ENCODE results near the gene PNKP.
A peak's percentile ranks its signal among the peaks of the same experiment; 100 is the strongest.

Gene PNKP

DNA sequence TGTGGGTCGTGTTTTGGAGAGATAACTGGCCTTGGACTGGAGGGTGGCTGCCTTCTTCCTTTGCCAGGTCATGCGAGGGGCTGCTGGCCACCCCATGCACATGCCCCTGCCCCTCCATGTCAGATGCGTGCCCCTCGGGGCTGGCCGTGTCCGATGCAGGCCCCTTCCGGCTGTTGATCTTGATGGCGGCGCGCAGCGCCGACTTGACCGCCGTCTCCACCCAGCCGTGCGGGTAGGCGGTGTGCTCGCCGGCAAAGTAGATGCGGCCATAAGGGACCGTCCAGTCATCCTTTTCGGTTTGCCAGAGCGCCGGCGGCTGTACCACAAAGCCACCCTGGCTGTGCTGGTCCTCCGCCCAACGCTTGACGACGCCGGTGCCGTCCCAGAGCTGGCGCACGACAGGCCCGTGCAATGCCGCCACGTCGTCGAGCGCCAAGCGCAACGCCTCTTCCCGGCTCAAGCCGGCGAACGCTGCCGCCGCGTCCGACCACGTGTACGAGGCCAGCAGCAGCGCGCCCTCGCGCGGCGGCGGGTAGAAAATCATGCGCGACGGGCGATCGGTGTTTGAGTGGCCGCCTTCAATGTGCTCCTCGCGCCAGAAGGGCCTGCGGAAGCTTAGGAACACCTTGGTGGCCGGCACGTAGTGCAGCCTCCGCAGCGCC, 22.4 kb upstream of the PNKP start:
- DNase-seq = peak; percentile 80 to 82

DNA sequence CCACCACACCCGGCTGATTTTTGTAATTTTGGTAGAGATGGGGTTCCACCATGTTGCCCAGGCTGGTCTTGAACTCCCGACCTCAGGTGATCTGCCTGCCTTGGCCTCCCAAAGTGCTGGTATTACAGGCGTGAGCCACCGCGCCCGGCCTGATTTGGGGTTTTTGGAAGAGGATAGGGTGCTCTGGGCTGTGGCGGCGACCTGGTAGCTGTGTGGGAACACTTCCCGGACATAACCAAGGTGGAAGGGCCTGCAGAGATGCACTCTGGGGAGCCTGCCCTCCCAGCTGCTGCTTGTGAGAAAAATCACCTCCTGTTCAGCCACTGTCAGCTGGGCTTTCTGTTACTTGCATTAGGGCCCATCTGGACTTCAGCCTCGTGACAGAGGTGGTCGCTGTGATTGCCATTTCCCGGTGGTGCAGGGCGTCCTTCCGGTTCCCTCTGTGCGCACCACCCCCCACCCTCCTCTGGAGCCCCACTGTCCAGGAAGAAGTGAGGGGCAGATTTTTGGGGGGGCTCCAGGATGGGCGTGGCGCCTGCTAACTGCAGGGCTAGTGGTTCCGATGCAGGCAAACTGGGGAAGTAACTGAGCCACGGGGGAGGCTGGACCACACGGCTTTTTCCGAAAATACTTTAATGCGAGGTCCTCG, 21.8 kb upstream of the PNKP start:
- no peak for DNase-seq

DNA sequence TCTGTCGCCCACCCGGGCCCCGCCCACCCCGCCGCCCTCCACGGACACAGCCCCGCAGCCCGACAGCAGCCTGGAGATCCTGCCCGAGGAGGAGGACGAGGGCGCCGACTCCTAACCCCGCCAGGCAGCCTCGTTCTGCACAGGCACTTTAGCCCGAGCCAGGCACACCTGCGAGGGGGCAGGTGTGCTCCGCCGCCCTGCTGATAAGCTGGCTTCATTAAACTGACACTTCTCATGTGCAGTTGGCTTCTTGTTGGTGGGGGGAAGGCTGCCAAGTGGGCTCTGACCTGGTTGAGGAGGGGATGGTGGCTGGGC, 21.1 kb upstream of the PNKP start:
- DNase-seq = no peak

DNA sequence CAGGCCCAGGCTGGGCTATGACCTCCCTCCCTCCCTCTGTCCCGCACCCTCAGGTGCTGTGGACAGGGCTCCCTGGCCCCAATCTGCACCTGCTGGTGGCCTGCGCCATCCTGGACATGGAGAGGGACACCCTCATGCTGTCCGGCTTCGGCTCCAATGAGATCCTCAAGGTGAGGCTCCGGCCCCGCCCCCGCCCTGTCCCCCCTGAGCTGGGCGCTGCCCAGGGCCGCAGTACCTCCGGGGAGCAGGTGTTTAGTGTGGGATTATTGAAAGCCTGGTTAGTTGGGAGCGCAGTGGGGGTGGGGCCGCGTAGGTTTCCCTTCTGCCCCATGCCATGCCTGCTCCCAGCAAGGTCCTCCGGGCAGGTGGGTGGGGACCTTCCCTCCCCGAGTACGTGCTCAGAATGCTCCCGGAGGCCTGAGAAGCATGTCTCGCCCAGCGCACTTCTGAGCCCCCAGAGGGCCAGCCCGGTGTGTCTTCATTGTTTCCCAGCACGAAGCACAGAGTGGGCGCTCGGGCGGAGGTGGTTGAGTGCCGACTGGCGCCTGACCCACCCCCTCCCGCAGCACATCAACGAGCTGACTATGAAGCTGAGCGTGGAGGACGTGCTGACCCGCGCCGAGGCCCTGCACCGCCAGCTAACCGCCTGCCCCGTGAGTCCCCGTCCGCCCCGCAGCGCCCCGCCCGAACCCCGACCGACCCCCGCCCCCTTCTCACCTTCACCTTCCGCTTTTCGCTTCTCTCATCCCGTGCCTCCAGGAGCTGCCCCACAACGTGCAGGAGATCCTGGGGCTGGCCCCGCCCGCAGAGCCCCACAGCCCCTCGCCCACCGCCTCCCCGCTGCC, 20.5 kb upstream of the PNKP start:
- DNase-seq = no peak

DNA sequence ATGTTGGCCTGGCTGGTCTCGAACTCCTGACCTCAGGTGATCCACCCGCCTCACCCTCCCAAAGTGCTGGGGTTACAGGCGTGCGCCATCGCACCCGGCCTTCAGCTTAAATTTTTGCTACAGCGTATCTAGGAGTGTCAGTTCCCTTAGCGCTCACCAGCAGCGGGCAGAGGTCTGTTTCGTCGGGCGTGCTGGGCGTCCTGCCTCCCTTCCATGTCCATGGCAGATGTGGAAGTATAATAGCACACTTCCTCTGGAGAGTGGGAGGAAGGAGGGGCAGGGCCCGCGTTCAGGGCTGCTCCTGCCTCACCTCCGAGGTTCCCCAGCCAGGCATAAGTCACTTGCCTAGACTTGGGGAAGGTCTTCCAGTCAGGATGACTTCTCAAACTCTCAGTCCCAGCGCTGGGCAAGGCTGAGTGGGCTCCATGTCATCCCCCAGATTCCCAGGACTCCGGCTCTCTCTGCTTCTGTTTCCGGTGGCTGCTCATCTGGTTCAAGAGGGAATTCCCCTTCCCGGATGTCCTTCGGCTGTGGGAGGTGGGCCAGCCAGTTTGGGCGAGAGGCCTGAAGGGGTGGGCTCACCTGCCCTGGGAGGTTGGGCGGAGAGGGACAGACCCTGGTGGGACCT, 19.8 kb upstream of the PNKP start:
- no peak for DNase-seq

DNA sequence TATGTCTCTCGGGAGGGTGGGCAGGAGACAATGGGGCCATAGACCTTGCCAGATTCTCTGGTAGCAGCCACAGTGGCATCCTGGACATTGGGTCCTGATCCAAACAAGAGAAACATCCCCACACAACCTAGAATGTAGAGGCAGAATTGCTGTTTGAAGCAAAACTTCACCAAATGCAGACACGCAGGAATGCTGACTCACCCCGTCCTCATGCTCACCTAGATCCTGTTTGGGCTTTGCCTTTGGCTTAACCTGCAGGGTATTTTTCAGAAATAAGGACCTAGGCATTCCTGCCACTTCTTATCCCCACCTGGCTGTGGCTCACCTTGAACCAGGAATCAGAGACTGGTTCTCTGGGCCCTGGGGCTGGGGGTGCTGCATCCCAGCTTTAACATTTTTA, 17.4 kb upstream of the PNKP start:
- no peak for DNase-seq

DNA sequence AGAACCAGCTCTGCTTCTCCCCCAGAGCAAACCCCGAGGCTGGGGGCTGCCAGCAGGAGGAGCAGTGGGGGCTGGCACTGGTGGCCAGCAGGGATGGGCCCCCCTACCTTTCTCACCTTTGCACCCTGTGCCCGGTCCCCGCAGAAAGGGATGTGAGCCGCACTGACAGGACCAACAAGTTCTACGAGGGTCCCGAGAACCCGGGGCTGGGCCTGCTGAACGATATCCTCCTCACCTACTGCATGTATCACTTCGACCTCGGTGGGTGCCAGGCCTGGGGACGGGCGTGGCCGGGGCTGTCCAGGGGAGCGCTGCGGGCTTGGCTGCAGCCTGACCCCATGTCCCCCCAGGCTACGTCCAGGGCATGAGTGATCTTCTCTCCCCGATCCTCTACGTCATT, 16.7 kb upstream of the PNKP start:
- no peak for DNase-seq

DNA sequence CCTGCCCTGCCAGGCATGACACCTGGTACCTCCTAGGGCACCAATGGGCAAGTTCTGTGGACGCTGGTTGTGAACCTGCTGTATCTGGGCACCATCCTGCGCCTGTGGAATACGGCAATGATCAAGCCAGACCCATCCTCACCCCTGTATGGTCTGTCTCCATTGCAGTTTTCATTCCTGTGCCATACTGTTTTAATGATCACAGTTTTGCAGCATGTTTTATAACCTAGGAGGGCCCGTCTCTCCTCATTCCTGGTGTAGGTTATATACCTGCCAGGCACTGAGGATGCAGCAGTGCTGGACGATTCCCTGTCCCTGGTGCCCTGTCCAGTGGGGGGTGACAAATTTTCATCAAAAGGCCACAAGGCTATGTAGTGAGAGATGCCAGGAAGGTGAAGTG, 15.7 kb upstream of the PNKP start:
- no peak for DNase-seq

DNA sequence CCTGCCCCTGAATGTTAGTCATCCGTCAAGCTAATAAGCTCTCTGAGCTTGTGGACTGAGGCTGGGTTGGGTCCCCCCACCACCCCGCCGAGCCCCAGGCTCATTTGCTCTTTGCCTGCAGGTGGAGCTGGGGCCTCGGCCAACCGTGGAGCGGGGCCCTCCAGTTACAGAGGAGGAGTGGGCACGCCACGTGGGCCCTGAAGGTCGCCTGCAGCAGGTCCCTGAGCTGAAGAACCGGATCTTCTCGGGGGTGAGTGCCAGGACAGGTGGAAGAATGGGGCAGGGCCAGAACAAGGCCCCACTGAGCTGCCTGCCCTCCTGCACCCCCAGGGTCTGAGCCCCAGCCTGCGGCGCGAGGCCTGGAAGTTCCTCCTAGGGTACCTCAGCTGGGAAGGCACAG, 15.3 kb upstream of the PNKP start:
- no peak for DNase-seq

DNA sequence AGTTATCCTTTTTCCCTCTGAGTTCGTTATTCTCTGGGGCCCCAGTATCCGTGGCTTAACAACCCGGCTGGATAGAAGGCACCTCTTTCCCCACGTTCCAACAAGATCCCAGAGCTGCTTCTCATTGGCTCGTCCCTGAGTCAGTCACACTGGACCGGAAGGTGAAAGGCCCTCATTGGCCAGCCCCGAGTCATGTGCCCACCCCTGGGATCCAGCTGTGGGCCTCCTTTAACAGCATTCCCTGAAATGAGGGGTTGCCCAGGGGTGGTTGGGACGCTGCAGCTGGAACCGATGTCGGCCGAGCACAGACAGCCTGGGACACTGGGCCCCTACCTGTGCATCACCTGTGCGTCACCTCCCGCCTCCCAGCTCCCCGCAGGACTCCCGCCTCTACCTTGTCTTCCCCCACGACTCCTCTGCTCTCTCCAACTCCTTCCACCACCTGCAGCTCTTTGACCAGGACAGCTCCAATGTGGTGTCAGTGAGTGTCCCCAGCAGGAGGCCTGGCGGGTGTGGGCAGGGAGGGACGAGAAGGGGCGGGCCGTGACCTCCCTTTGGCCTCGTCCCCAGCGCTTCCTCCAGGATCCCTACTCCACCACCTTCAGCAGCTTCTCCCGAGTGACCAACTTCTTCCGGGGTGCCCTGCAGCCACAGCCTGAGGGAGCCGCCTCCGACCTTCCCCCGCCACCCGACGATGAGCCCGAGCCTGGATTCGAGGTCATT, 14.5 kb upstream of the PNKP start:
- DNase-seq = no peak

DNA sequence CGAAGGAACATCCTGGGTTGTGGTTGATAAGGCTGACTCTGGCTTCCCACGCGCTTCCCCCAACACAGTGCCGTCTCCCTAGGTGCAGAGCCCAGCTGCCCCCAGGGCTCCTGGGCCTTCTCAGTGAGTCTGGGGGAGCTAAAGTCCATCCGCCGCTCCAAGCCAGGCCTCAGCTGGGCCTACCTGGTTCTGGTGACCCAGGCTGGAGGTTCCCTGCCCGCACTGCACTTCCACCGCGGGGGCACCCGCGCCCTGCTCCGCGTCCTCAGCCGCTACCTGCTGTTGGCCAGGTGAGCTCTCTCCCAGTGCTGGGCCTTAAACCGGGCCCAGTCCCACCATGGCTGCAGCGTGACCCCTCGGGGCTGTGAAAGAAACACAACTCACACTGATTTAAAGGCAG, 13.8 kb upstream of the PNKP start:
- DNase-seq = no peak

DNA sequence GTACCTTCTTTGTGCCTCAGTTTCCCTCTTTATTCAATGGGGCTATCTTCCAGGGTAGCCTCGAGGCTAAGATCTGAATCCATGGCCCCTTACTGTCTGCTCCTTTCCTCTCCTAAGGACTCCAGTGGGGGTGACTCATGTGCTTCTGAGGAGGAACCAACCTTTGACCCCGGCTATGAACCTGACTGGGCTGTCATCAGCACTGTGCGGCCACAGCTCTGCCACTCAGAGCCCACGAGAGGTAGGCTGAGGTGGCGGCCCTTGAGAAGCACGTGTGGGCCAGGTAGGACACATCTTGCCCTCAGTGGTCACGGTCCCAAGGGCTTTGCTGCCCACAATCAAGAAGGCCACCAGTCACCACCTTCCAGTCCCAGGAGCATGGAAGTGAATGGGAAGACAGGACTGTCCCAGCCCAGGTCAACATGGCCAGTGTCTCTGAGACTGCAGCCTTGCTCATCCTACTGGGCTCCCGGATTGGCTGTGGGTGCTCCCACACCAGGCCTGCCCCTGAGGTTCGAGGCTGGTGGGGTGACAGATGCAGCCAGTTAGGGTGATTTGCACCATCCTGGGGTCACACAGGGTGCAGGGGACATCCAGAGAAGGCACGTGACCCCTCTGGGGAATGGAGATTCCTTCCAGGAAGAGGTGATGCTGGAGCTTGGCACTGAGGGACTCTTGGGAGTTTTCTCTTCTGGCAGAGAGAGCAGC, 12.9 kb upstream of the PNKP start:
- no peak for DNase-seq

DNA sequence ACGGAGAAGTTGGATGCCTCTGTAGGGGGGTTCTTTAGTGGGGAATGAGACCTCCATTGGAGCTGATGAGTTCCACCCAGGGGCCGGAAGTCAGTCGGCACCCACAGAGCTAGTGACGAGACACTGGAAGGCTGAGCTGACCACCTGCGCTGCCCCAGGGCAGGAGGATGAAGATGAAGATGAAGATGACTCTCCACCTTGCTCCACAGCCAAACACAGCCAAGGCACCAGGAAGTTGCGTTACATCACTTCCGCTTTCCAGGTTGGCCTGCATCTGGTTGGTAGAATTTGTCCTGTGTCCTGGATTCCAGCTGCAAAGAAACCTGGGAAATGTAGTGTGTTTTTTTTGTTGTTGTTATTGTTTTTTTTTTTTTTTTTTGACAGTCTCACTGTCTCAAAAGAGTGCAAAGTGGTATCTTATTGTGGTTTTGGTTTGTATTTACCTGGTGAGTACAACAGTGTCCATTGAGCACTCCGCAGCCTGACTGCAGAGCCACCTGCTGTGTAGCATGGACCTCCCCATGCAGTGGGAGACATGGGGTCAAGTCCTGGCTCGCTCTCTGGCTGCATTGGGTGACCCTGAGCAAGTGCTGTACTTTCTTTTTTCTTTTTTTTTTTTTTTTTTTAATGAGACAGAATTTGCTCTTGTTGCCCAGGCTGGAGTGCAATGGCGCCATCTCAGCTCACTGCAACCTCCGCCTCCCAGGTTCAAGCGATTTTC, 12.0 kb upstream of the PNKP start:
- peak; percentile 49 to 55 for DNase-seq

DNA sequence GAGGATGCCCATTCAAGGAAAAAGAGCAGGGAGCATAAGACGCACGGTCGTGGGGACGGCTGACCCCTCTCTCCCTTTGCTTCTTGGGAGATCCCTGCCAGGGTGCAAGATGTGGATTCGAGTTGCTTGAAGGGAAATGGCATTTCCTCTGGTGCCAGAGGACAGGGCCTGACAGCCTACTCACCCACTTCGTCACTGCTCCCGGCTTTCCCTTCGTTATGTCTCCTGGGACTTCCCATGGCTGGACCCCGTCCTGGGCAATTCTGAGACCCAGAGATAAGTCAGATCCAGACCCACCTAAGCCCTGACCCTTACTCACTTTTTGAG, 11.3 kb upstream of the PNKP start:
- no peak for DNase-seq

DNA sequence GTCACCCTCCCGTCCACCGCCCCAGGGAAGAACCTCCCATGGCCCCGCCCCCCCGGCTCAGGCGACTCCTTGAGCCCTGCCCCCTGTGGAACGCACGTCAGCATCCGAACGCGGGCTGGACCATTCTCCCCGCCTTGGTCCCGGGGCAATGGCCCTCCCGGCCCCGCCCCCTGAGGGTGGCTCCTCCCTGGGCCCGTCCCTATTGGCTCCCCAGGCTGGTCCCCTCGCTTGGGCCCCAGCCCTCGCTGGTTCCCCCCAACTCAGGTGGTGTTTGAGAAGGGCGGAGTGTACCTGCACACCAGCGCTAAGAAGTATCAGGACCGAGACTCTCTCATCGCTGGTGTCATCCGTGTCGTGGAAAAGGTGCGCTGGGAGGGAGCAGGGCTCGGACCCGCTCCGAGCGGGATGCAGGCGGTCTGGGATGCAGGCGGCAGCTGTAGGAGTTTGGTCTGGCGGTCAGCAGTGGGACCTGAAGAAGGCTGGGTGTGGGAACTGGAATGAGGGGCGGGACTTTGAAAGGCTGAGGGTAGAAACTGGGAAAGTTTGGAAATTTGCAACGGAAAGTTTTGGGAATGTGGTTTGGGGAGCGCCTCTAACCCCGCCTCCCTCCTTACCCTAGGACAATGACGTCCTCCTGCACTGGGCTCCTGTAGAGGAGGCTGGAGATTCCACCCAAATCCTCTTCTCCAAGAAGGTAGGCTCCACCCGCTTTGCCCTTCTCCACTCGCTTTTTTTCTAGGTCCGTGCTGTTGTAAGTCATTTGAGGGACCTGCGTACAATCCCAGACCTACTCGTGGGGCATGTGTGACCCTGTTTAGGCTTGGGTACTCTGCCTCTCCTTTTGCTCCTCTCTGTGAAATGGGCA, 10.7 kb upstream of the PNKP start:
- DNase-seq = peak; percentile 96 to 97

DNA sequence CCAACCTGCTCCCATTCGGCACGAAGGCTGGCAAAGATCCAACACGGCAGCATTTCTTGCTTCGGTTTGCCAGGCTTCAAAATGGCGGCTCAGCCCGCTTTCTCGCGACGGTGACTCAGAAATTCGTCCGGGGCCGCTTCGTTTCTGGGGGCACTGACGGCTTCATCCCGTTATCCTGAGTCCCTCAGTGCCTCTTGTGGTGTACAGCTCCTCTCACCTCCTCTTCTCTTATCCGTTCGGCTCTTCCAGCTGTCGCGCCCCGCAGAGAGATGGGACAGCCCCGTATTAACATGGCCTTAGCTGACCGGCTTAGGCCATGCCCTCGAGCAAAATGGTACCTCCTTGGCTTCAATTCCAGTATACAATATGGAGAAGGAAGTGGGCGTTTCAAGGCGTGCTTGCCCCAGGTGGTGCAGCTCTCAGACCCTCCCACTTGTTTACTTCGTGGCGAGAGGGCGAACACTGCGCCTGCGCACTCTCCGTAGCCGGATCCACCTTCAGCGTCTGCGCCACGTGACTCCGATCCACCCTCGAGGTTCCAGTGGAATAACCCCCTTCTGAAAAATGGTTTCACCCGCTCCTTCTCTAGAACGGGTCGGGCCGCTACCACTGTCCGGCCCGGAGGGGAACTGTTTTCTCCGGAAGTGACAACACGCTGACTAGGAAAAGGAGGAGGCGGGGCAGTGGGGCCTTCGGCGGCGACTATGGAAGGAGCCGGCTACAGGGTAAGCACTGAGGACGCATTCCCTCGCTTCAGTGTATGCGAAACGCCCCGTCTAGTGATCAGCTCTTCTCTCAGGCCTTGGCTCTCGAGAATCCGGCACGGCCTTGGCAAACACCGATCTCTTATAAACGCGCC, 9.9 kb upstream of the PNKP start, which contains the start of the genes AKT1S1 and TBC1D17:
TSS of gene AKT1S1 (minus strand) at position 336 of the 859 bp plus-strand sequence. CDS start 4,060 bp downstream, outside the sequence.
TSS of gene TBC1D17 (plus strand) at position 683 of the 859 bp plus-strand sequence. CDS start at position 705, 22 bp downstream.
- DNase-seq = peak; percentile 100

DNA sequence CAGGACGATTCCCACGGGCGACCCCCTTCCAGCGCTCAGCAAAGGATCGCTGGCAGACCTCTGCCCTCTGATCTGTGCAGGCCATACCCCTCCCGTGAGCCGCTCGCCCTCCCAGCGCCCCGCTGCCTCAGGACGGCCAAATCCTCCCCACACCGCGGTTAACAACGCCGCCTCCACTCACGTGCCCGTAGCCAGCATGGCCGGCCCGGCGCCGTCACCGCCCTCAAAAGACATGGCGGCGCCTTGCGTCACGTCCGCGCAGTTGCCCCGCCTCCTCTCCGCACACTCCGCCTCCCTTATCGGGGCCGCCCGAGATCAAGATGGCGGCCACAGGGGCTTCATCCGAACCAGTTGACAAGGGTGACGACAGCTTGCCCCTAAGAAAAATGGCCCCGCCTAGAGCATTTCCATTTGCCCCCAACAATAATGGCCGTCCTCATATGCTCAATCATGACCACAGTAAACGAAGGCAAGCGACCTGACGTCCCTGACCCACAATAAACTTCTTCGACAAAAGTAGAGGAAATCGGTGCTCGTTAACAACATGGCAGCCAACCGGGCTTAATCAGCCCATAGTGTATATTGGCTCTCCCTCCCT, 9.1 kb upstream of the PNKP start:
- DNase-seq = peak; percentile 99

DNA sequence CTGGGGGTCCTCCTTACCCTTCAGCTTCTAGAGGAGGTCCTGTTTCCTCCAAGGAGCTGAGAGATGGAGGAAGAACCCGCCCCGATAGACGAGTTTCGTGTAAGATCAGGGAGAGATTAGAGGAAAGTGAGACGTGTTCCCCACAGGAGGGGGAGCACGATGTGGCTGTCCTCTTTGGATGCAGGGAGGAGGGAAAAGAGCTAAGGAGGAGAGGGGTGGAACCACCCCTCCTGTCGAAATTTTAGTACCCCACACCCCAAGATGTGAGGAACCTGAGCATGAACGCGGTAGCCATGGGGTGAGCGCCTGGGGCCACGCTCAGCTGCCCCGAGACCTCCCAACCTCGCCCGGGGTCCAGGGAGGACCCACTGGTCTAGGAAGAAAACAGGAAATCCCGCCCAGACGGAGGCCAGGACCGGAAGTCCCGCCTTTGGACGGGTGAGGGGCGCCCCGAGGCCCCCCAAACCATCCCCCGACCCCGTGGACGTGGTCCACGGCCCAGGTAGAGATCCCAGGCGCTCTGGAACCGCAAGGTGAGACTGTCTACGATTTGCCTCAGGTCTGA, 8.6 kb upstream of the PNKP start:
- peak in 1 of 2 donors; percentile 41 for DNase-seq

DNA sequence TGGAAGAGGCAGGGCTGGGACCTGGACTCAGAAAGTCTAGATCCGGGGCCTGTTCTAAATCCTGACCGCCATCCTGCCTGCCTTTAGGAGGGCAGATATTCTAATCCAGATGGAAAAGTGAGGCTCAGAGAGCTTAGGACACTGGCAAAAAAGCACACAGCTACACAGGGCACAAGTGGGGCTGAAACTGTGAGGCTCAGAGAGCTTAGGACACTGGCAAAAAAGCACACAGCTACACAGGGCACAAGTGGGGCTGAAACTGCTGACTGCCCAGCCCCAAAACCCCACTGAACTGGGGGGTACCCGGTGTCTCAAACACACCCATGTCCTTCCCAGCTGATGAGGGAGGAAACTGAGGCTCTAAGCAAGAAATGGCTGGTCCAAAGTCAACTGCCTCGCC, 7.8 kb upstream of the PNKP start:
- DNase-seq = no peak
